GM12865 (cell line): Measurements from ENCODE around the gene PRSS22.
A peak's percentile ranks its signal among the peaks of the same experiment; 100 is the strongest.

Source experiments
- DNase-seq: peaks from one replicate; pipeline ENCODE4 v3.0.0; 2010; ENCODE audit warnings: low read depth
- H3K4me3 ChIP-seq: 2 replicates; pipeline ENCODE4 v1.5.1; 2011; ENCODE audit warnings: mild to moderate bottlenecking, low read depth, low read length, control low read depth
- TF ChIP-seq, protein P1 (sequence below): IDR thresholded peaks from 2 replicates; pipeline ENCODE4 v1.5.1; 2011; ENCODE audit warnings: low read length, control low read depth, low read depth, inconsistent platforms; ENCODE audit not compliant: insufficient read depth; ENCODE audit errors: missing control alignments

PRSS22 gene

DNA sequence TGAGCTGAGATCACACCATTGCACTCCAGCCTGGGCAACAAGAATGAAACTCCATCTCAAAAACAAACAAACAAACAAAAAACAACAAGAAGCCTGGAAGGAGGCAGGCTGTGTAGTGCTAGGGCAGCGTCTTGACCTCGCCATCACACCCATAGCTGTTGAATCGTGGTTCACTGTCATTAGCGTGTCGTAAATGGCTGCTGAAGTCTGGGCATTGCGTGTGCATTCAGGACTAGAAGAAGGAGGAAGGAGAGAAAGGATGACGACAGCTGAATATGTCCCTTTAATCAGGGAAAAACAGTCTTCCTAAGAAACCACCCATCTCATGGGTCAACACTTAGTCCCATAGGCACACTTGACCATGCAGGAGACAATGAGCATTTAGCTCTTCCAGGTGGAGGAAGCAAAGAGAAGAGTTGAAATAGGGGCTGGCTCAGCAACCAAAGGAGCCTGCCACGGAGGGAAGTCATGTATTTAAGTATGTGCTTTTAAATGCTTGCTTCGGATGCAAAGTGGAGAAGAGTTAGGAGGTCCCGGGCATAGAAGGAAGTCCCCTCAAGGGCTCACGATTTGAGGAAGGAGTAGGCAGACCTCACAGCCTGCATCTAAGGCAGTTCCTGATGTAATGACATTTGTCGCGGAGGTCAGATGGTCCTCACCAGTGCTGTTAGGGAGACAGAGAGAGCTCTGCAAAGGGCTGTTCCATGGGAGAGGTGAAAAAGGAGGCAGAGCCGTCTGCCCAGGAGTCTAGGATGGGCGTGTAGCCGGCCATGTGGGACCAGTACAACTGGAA, 8.8 kb downstream of the PRSS22 start:
- TF ChIP-seq, protein P1, sequence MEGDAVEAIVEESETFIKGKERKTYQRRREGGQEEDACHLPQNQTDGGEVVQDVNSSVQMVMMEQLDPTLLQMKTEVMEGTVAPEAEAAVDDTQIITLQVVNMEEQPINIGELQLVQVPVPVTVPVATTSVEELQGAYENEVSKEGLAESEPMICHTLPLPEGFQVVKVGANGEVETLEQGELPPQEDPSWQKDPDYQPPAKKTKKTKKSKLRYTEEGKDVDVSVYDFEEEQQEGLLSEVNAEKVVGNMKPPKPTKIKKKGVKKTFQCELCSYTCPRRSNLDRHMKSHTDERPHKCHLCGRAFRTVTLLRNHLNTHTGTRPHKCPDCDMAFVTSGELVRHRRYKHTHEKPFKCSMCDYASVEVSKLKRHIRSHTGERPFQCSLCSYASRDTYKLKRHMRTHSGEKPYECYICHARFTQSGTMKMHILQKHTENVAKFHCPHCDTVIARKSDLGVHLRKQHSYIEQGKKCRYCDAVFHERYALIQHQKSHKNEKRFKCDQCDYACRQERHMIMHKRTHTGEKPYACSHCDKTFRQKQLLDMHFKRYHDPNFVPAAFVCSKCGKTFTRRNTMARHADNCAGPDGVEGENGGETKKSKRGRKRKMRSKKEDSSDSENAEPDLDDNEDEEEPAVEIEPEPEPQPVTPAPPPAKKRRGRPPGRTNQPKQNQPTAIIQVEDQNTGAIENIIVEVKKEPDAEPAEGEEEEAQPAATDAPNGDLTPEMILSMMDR, result no peak
- no peak for DNase-seq
- no peak overlapping the region for H3K4me3 ChIP-seq

DNA sequence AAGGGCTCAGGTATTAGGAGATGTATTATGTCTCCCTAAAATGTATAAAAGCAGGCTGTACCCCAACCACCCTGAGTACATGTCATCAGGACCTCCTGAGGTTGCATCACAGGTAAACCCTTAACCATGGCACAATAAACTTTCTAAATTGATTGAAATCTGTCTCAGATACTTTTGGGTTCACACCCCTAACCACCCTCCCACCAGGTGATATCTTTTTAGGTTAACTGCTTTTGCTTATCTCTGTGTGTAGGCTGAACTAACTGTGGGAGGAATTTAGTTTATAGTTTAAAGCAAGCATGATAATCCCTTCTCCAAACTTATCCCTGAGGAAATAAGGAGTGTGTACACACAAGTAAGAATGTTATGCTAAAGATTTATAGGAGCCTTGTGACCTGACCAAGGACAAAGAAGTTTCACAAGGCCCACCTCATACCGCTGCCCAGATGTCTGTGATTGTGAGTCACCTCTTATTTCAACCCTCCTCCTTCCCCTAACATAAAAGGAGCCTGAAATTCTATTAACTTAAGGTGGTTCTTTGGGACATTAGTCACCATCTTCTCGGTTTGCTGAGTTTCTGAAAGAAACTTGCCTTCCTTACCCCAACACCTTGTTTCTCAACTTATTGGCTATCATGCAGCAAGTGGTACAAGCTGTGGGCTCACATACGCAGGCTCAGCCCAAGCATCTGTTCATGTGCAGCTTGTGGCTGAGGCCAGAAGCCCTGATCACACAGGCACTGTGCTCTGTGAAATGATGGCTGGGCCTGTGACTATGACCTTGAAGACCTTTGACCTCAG, 11.3 kb downstream of the PRSS22 start:
- no peak overlapping the region for H3K4me3 ChIP-seq
- TF ChIP-seq, protein P1, result no peak
- DNase-seq, result no peak

- DNase-seq, result no peak
- H3K4me3 ChIP-seq, result no peak overlapping the region
These were observed 12.9 kb downstream of the PRSS22 start for GRCh38 chr16:2845116-2845515.

GRCh38 chr16:2843526-2843925, 14.4 kb downstream of the PRSS22 start:
- H3K4me3 ChIP-seq, result no peak overlapping the region
- no peak for DNase-seq
- TF ChIP-seq, protein P1, result no peak

More at GRCh38 chr16:2845116-2845515, 12.9 kb downstream of the PRSS22 start:
- TF ChIP-seq, protein P1, result no peak

- H3K4me3 ChIP-seq, result peak overlapping the region; percentile 42
- TF ChIP-seq, protein P1, result peak; percentile 72
- peak; percentile 86 for DNase-seq
These were observed 15.5 kb downstream of the PRSS22 start for GRCh38 chr16:2842340-2843000.

DNA sequence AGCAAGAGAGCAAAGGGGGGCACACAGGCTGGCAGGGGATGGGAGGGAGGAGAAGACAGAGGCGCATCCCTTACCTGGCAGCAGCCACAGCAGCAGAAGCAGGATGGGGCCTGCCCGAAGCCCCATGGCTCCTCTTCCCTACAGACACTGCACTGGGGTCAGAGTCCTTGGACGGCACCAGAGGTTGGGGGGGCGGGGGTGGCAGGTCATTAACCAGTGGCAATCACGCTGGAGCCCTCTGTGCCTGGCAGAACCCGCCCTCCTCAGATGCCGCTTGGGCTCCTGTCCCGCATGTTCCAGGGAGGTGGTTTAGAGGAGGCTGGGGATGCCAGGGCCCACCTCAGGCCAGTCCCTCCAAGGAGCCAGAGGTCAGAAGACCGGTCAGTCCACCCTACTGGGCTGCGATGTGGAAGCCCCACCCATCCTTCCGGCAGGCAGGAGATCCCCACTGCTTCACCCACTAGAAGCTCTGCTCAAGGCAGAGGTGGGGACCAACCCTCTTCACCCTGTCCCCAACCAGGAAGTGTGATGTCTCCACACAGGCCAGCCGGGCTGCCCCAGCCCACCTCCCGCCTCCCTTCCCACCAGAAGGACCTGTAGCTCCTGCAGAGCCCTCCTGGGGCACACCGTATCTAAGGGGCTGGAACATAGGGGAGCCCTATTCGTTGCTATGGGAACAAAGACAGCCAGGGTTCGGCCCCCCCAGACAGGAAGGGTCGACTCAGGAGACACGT, 16.2 kb downstream of the PRSS22 start:
- TF ChIP-seq, protein P1, result no peak
- H3K4me3 ChIP-seq, result peak overlapping the region; percentile 42
- DNase-seq, result peak; percentile 22
